Activated CD4-positive, alpha-beta memory T cell treated with anti-CD3 and anti-CD28 coated beads for 36 hours (primary cell): ENCODE results near the gene SCN10A. TPM values are rescaled to one million over a fixed set of nuclear protein-coding genes. Genes with fewer than 3 reads are reported as not detected.

Experiments
- CTCF ChIA-PET: fragments of 350-600 bp; sonication (Branson Sonifier 250); formaldehyde crosslinking; loops from one replicate; lab custom pipeline; 2021; ENCODE audit warnings: antibody characterized with exemption, inconsistent platforms; lab: Charles Lee
- POLR2A ChIA-PET: fragments of 350-600 bp; sonication (Branson Sonifier 250); formaldehyde crosslinking; loops from one replicate; lab custom pipeline; 2021; ENCODE audit warnings: antibody characterized with exemption; lab: Charles Lee
- DNase-seq: peaks from one replicate; pipeline ENCODE4 v3.0.0-alpha.2; 2020
- H3K27ac Mint-ChIP-seq: one replicate; pipeline ENCODE4 v1.8.0; 2021; ENCODE audit warnings: mixed read lengths
- H3K27me3 Mint-ChIP-seq: one replicate; pipeline ENCODE4 v1.8.0; 2021; ENCODE audit warnings: mixed read lengths
- H3K36me3 Mint-ChIP-seq: one replicate; pipeline ENCODE4 v1.8.0; 2021; ENCODE audit warnings: mixed read lengths
- H3K4me1 Mint-ChIP-seq: one replicate; pipeline ENCODE4 v1.8.0; 2021; ENCODE audit warnings: low read depth, mixed read lengths
- H3K4me3 Mint-ChIP-seq: one replicate; pipeline ENCODE4 v1.8.0; 2021; ENCODE audit warnings: mild to moderate bottlenecking, mixed read lengths
- H3K9me3 Mint-ChIP-seq: one replicate; pipeline ENCODE4 v1.8.0; 2021; ENCODE audit warnings: mixed read lengths
- intact Hi-C: fragments of 100-400 bp; cut with micrococcal nuclease; formaldehyde crosslinking; loops from one replicate; pipeline ENCODE4 v1.15.1; 2023
- total RNA-seq, 2 experiments: library from RNA; stranded (reverse); gene quantifications; one replicate each; pipeline ENCODE4 v1.2.3, GENCODE V29; 2021

SCN10A gene
- total RNA-seq, 2 experiments from 2014 or later, result not detected

- no peak overlapping the region for H3K4me3 Mint-ChIP-seq
- intact Hi-C loops, result no loop called here
- no peak overlapping the region for H3K27ac Mint-ChIP-seq
- H3K36me3 Mint-ChIP-seq, result no peaks in the 10 kb centered on the region
- DNase-seq, result no peak
- POLR2A ChIA-PET, result no interaction called here
- H3K4me1 Mint-ChIP-seq, result no peaks in the 10 kb centered on the region
- peaks cover 3% of the 10 kb centered on the region for H3K27me3 Mint-ChIP-seq
- H3K9me3 Mint-ChIP-seq, result no peaks in the 10 kb centered on the region
- CTCF ChIA-PET, result no interaction called here
Measured at GRCh38 chr3:38758557-38758956, 57.5 kb downstream of the SCN10A start.

GRCh38 chr3:38757721-38758120 is 58.3 kb downstream of the SCN10A start:
- no peaks in the 10 kb centered on the region for H3K4me1 Mint-ChIP-seq
- H3K9me3 Mint-ChIP-seq, result no peaks in the 10 kb centered on the region
- intact Hi-C loops, result no loop called here
- H3K27me3 Mint-ChIP-seq, result peaks cover 3% of the 10 kb centered on the region
- DNase-seq, result no peak
- ChIA-PET CTCF (no interaction called here), POLR2A (no interaction called here)
- H3K36me3 Mint-ChIP-seq, result no peaks in the 10 kb centered on the region
- no peak overlapping the region for H3K4me3 Mint-ChIP-seq
- no peak overlapping the region for H3K27ac Mint-ChIP-seq

GRCh38 chr3:38756892-38757291 is 59.1 kb downstream of the SCN10A start:
- Mint-ChIP-seq H3K9me3 (no peaks in the 10 kb centered on the region), H3K36me3 (no peaks in the 10 kb centered on the region), H3K4me3 (no peak overlapping the region), H3K27me3 (peaks cover 3% of the 10 kb centered on the region), H3K27ac (no peak overlapping the region), H3K4me1 (no peaks in the 10 kb centered on the region)
- intact Hi-C loops, result no loop called here
- CTCF ChIA-PET, result interaction anchor here (0.7 kb wide), 1 partner anchor 111 kb away, joined by 3 read pairs; no protein-coding TSS in a partner anchor
- POLR2A ChIA-PET, result no interaction called here
- DNase-seq, result no peak

GRCh38 chr3:38755130-38755529 is 60.9 kb downstream of the SCN10A start:
- CTCF ChIA-PET, result no interaction called here
- Mint-ChIP-seq H3K27me3 (peaks cover 3% of the 10 kb centered on the region), H3K27ac (no peak overlapping the region), H3K4me3 (no peak overlapping the region), H3K36me3 (no peaks in the 10 kb centered on the region), H3K9me3 (no peaks in the 10 kb centered on the region), H3K4me1 (no peaks in the 10 kb centered on the region)
- intact Hi-C loops, result no loop called here
- POLR2A ChIA-PET, result no interaction called here
- no peak for DNase-seq

GRCh38 chr3:38746641-38747040 is 69.4 kb downstream of the SCN10A start:
- ChIA-PET POLR2A (no interaction called here), CTCF (no interaction called here)
- no peak overlapping the region for H3K4me3 Mint-ChIP-seq
- intact Hi-C loops, result no loop called here
- peaks cover 3% of the 10 kb centered on the region for H3K27me3 Mint-ChIP-seq
- H3K9me3 Mint-ChIP-seq, result no peaks in the 10 kb centered on the region
- no peak overlapping the region for H3K27ac Mint-ChIP-seq
- H3K4me1 Mint-ChIP-seq, result no peaks in the 10 kb centered on the region
- DNase-seq, result no peak
- H3K36me3 Mint-ChIP-seq, result no peaks in the 10 kb centered on the region

- H3K9me3 Mint-ChIP-seq, result no peaks in the 10 kb centered on the region
- ChIA-PET POLR2A (no interaction called here), CTCF (interaction anchor here (0.6 kb wide), 1 partner anchor 209 kb away, joined by 3 read pairs; no protein-coding TSS in a partner anchor)
- peaks cover 2% of the 10 kb centered on the region for H3K27me3 Mint-ChIP-seq
- intact Hi-C loops, result no loop called here
- no peak overlapping the region for H3K4me3 Mint-ChIP-seq
- no peaks in the 10 kb centered on the region for H3K4me1 Mint-ChIP-seq
- no peaks in the 10 kb centered on the region for H3K36me3 Mint-ChIP-seq
- no peak for DNase-seq
- H3K27ac Mint-ChIP-seq, result no peak overlapping the region
Measured at GRCh38 chr3:38743043-38743442, 73.0 kb downstream of the SCN10A start.

GRCh38 chr3:38742550-38742949 is 73.5 kb downstream of the SCN10A start:
- H3K9me3 Mint-ChIP-seq, result no peaks in the 10 kb centered on the region
- no peaks in the 10 kb centered on the region for H3K36me3 Mint-ChIP-seq
- intact Hi-C loops, result no loop called here
- no peak overlapping the region for H3K27ac Mint-ChIP-seq
- H3K4me3 Mint-ChIP-seq, result no peak overlapping the region
- H3K27me3 Mint-ChIP-seq, result peaks cover 2% of the 10 kb centered on the region
- POLR2A ChIA-PET, result no interaction called here
- no peaks in the 10 kb centered on the region for H3K4me1 Mint-ChIP-seq
- no peak for DNase-seq
- CTCF ChIA-PET, result no interaction called here

GRCh38 chr3:38740537-38740936 is 75.5 kb downstream of the SCN10A start:
- no peak for DNase-seq
- intact Hi-C loops, result no loop called here
- no peak overlapping the region for H3K27ac Mint-ChIP-seq
- no peaks in the 10 kb centered on the region for H3K36me3 Mint-ChIP-seq
- CTCF ChIA-PET, result interaction anchor here (1.7 kb wide), 1 partner anchor 65 kb away, joined by 5 read pairs; no protein-coding TSS in a partner anchor
- H3K4me3 Mint-ChIP-seq, result no peak overlapping the region
- POLR2A ChIA-PET, result no interaction called here
- H3K27me3 Mint-ChIP-seq, result peaks cover 2% of the 10 kb centered on the region
- no peaks in the 10 kb centered on the region for H3K4me1 Mint-ChIP-seq
- no peaks in the 10 kb centered on the region for H3K9me3 Mint-ChIP-seq

GRCh38 chr3:38739931-38740330 is 76.1 kb downstream of the SCN10A start:
- no peak for DNase-seq
- no peak overlapping the region for H3K27ac Mint-ChIP-seq
- no peaks in the 10 kb centered on the region for H3K4me1 Mint-ChIP-seq
- peaks cover 2% of the 10 kb centered on the region for H3K27me3 Mint-ChIP-seq
- ChIA-PET POLR2A (no interaction called here), CTCF (interaction anchor here (1.6 to 1.7 kb wide), 2 partner anchors 66 to 260 kb away, joined by 5 read pairs; no protein-coding TSS in a partner anchor)
- H3K36me3 Mint-ChIP-seq, result no peaks in the 10 kb centered on the region
- no peaks in the 10 kb centered on the region for H3K9me3 Mint-ChIP-seq
- intact Hi-C loops, result no loop called here
- H3K4me3 Mint-ChIP-seq, result no peak overlapping the region

- ChIA-PET CTCF (interaction anchor here (1.1 to 1.7 kb wide), 4 partner anchors 54 to 290 kb away, joined by 3 to 5 read pairs (median 4); no protein-coding TSS in a partner anchor), POLR2A (no interaction called here)
- DNase-seq, result no peak
- Mint-ChIP-seq H3K4me3 (no peak overlapping the region), H3K9me3 (no peaks in the 10 kb centered on the region), H3K27ac (no peak overlapping the region), H3K27me3 (peaks cover 2% of the 10 kb centered on the region), H3K4me1 (no peaks in the 10 kb centered on the region), H3K36me3 (no peaks in the 10 kb centered on the region)
- intact Hi-C loops, result no loop called here
Measured at GRCh38 chr3:38739396-38739689, 76.7 kb downstream of the SCN10A start.

- H3K9me3 Mint-ChIP-seq, result no peaks in the 10 kb centered on the region
- CTCF ChIA-PET, result interaction anchor here (1.0 to 1.7 kb wide), 5 partner anchors 54 to 291 kb away, joined by 3 to 5 read pairs (median 3); no protein-coding TSS in a partner anchor
- peak; percentile 55 for DNase-seq
Measured at GRCh38 chr3:38738630-38739395, 77.2 kb downstream of the SCN10A start.

GRCh38 chr3:38731522-38731921 is 84.5 kb downstream of the SCN10A start:
- intact Hi-C loops, result no loop called here
- CTCF ChIA-PET, result no interaction called here

More at GRCh38 chr3:38738630-38739395, 77.2 kb downstream of the SCN10A start:
- no peaks in the 10 kb centered on the region for H3K36me3 Mint-ChIP-seq
- H3K4me1 Mint-ChIP-seq, result no peaks in the 10 kb centered on the region
- intact Hi-C loops, result loop anchor here (1.0 kb wide), 2 partner anchors 105 to 260 kb away; no protein-coding TSS in a partner anchor
- no peak overlapping the region for H3K27ac Mint-ChIP-seq
- H3K27me3 Mint-ChIP-seq, result peaks cover 2% of the 10 kb centered on the region
- H3K4me3 Mint-ChIP-seq, result no peak overlapping the region
- POLR2A ChIA-PET, result no interaction called here

GRCh38 chr3:38730281-38730680 is 85.7 kb downstream of the SCN10A start:
- ChIA-PET CTCF (no interaction called here), POLR2A (no interaction called here)
- Mint-ChIP-seq H3K4me3 (no peak overlapping the region), H3K9me3 (no peaks in the 10 kb centered on the region), H3K4me1 (no peaks in the 10 kb centered on the region), H3K27ac (no peak overlapping the region), H3K27me3 (peaks cover 4% of the 10 kb centered on the region), H3K36me3 (no peaks in the 10 kb centered on the region)
- DNase-seq, result no peak
- intact Hi-C loops, result no loop called here

More at GRCh38 chr3:38731522-38731921, 84.5 kb downstream of the SCN10A start:
- Mint-ChIP-seq H3K4me1 (no peaks in the 10 kb centered on the region), H3K9me3 (no peaks in the 10 kb centered on the region), H3K4me3 (no peak overlapping the region), H3K36me3 (no peaks in the 10 kb centered on the region), H3K27ac (no peak overlapping the region), H3K27me3 (peaks cover 1% of the 10 kb centered on the region)
- POLR2A ChIA-PET, result no interaction called here
- DNase-seq, result no peak
